GM15510 (cell line): ENCODE measurements around the gene ANO7.

Source experiments
- POLR2A ChIP-seq: IDR thresholded peaks from 3 replicates; pipeline ENCODE4 v1.6.1; 2011; ENCODE audit warnings: borderline replicate concordance; ENCODE audit not compliant: insufficient read length; ENCODE audit errors: extremely low read depth

The ANO7 gene

DNA sequence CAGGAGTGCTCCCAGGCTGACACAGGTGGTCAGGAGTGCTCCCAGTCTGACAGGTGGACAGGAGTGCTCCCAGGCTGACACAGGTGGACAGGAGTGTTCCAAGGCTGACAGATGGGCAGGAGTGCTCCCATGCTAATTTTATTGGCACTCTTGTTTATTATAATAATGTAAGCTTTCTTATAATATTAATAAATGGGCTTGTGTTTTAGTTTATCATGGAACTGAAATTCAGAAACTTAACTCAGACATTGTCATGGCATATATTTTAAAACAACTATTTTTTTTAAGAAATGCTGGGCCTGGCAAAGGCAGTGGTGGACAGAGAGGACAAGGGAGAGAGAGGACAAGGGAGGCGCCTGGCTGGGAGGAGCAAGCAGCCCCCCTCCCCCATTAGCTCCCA lies 18.7 kb downstream of the ANO7 start:
- no peak for TF ChIP-seq POLR2A

DNA sequence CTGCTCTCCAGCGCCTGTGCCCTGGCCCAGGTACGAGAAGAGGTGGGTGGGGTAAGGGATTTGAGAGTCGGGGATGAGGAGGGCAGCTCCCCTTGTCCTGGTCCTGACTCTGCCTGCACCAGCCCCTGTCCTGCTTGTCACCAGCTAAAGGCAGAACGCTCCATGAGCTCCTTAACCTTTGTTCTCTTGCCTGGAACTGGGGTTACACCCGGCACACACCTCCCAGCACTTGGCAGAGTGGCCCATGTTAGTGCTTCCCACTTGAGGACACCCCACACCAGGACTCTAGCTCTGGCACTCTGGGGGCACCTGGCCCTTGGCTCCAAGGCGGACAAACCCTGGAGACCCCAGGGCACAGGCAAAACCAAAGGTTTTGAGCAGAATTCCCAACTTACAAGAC lies 19.2 kb downstream of the ANO7 start:
- TF ChIP-seq POLR2A = no peak

DNA sequence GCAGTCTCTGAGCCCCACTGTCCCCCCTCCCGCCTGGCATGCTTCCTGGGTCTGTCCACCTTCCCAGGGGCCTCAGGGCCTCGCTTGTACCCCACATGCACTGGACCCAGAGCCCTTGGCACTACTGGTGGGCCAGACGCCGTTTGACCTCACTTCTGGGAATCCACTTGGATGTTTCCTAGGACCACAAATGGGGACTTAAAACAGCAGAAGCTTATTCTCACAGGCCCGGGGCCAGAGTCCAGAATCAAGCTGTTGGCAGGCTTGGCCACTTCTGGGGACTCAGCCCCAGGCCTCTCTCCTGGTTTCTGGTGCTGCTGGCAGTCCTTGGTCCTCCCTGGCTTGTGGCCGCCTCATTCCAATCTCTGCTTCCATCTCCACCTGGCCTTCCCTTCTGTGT lies 19.6 kb downstream of the ANO7 start:
- TF ChIP-seq POLR2A = no peak

DNA sequence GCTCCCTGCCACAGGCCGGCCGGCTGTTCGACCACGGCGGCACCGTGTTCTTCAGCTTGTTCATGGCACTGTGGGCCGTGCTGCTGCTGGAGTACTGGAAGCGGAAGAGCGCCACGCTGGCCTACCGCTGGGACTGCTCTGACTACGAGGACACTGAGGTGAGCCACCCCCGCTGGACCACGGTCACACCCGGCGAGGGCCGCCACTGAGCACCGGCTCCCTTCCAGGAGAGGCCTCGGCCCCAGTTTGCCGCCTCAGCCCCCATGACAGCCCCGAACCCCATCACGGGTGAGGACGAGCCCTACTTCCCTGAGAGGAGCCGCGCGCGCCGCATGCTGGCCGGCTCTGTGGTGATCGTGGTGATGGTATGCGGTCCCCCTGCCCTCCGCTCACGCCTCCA lies 20.8 kb downstream of the ANO7 start:
- TF ChIP-seq POLR2A = no peak

DNA sequence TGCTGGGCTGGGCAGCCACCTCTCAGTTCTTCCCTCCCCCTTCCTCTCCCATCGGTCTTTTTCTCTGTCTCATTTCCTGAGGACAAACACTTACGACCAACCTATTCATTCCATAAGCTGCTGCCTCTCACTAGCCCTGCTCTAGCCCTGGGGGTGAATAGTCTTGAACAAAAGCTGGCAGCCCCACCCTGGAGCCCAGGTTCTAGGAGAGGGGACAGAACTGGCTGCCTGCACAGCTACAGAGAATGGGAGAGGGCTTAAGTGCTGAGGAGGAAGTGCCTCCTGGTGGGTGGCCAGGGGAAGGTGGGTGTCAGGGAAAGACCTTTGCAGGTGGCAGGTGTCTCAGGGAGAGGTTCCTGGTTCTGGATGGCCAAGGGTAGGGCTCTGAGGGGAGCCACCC lies 22.8 kb downstream of the ANO7 start:
- TF ChIP-seq POLR2A = no peak

DNA sequence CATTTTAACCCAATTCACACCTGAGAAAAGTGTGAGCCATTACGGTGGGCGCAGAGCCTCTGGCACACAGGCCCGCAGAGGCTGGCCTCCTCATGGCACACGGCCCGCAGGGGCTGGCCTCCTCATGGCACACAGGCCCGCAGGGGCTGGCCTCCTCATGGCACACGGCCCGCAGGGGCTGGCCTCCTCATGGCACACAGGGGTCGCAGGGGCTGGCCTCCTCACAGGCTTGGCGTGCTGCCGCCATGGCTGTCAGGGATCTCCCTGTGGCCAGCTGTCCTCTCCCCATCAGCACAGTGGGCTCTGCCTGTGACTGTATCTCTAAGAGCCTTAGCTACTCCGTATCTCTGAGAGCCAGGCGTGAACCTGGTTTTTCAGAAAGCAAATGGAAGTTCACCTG lies 24.6 kb downstream of the ANO7 start:
- no peak for TF ChIP-seq POLR2A

DNA sequence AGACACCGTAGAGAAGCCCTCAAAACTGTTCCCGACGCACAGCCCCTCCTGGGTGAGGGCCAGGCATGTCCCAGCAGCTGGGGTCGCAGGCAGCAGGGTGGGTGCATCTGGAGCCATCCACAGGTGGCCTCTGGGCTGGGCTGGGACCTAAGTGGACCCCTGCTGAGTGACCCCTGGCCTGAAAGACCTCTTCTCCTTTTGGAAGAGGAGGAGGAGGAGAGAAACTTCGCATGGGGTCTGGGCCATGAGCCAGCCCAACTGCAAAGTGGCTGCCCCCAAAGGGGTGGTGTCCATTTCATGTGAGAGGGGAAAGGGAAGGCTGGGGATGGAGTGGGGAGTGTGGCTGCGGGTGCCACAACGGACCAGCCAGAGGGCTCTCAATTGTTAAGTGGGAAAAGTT lies 25.1 kb downstream of the ANO7 start:
- no peak for TF ChIP-seq POLR2A

DNA sequence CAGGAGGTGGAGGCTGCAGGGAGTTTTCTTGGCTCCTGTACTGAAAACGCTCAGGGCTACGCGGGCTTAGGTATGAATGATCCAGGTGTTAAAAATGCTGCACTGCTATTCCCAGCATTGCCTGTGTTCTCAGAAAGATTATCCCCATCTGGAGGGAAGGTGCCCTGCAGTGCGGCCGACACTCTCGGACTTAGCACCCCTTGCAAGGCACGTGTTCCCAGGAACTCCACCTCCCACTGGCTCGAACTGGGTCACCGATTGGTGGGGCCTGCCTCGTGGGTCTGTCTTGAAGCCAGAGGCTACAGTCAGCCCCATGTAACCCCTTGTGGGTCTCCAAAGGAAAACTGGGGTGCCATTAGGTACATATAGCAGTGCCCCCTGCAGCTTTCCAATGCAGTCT lies 25.7 kb downstream of the ANO7 start:
- no peak for TF ChIP-seq POLR2A

DNA sequence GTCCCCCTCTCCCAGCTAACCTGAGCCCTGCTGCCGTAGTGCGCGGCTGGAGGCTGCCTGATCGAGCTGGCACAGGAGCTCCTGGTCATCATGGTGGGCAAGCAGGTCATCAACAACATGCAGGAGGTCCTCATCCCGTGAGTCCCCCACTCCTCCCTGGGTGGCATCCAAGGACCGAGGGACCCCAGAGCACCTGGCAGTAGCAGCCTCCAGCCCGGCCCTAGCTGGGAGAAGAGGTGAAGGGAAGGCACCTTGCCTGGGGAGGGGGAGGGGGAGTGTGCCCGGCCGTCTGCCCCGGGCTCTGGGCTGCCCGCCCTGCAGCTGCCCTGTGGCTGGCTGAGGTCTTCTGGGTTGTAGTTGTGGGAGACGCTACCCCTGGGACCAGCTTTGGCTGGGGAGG lies 26.3 kb downstream of the ANO7 start:
- TF ChIP-seq POLR2A = no peak

DNA sequence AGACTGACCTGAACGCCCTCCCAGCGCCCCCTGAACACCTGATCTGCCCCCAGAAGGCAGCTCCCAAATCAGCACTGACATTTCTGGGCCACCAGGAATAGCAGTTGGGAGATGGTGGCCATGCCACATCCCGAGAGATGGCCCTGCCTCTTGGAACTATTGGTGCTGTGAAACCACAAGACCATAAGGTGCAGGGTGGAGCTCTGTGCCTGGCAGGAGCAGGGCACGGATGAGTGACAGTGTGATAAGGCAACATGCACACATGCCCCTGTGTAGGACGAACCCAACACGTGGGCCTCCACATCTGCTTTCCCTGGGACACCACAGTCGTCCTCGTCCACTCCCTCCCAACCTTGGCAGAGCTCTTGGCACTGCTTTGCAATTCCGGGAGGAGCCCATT lies 26.9 kb downstream of the ANO7 start:
- no peak for TF ChIP-seq POLR2A

DNA sequence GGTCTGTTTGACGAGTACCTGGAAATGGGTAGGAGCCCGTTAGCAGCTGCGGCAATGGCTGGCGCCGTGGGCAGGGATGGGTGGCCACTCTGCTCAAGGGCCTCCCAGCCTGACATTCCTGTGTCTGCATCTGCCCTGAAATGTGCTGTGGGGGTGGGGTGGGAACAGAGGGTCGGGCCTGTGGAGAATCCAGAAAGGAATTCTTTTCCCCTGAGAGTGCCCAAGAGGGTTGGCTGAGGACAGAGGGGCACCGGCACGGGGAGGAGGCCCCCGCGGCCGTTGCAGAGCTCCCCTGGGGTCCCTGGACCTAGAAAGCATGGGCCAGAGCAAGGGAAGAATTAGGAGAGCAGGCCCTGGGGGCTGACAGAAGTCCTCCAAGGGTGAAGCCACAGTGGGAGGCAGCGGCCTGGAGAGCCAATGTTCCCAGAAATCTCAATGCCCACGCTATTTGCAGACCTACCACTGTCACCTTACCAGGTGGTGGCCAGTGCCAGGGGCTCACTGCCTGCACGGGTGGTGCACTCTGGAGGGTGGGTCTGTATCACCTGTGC lies 27.8 kb downstream of the ANO7 start:
- TF ChIP-seq POLR2A = no peak

DNA sequence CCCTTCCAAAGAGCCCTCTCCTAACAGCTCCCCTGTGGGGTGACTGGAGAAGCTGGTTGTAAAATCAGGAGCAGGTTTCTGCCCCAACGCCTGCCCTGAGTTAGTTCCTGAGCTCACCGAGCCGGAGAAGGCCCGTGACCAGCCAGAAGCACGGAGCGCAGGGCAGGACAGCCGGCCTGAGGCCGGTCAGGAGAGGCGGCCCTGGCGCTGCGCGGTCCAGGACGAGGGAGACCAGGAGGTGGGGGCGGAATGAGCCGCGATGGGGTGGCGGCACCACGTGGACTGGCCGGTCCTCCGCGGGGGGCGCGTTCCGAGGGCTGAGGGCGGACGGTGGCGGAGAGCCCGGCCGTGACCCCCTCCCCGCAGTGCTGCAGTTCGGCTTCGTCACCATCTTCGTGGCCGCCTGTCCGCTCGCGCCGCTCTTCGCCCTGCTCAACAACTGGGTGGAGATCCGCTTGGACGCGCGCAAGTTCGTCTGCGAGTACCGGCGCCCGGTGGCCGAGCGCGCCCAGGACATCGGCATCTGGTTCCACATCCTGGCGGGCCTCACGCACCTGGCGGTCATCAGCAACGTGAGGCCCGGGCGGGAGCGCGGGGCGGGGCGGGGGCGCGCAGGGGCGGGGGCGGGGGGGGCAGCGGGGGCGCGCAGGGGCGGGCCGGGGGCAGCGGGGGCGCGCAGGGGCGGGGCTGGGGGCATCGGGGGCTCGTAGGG lies 29.0 kb downstream of the ANO7 start:
- TF ChIP-seq POLR2A = no peak

DNA sequence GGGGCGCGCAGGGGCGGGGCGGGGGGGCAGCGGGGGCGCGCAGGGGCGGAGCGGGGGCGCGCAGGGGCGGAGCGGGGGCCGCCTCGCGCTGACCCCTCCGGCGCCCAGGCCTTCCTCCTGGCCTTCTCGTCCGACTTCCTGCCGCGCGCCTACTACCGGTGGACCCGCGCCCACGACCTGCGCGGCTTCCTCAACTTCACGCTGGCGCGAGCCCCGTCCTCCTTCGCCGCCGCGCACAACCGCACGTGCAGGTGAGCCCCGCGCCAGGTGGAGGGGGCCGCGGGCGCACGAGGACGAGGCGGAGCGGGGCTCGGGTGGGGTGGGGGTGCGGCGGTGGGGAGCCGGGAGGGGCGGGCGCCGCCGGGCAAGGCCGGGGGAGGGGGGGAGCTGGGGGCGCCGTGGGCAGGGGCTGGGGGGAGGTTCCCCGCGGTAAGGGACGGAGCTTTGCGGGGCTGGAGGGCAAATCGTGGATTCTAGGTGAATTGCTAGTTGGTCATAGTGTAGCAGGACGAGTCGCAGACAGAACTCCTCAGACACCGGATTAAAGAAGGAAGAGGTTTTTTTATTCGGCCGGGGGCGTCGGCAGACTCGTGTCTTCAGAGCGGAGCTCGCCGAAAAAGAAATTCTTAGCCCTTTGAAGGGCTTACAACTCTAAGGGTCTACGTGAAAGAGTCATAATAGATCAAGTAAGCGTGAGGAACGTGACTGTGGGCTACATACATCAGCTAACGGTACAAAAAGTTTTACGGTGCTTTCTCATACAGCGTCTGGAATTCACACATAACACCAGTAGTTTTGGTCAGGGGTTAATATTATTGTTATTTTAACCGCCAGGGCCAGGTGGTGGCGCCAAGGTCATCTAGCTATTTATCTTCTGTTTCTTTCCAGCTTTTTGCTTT lies 29.9 kb downstream of the ANO7 start:
- no peak for TF ChIP-seq POLR2A

DNA sequence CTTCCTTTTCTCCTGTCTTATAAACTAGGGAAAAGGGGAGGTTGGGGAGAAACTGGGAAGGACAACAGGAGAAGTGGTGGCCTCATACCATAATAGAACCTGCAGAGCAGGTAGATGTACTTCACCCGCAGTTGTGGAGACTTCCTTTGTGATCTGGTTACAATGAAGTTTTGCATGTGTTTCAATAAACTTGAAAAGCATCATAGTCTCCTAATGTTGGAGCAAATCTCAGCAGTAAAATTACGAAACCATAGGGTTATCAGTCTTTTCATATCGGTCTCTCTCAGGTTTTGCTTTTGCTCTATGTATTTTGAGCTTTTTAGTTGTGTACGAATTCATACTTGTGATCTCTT lies 30.5 kb downstream of the ANO7 start:
- TF ChIP-seq POLR2A = no peak

DNA sequence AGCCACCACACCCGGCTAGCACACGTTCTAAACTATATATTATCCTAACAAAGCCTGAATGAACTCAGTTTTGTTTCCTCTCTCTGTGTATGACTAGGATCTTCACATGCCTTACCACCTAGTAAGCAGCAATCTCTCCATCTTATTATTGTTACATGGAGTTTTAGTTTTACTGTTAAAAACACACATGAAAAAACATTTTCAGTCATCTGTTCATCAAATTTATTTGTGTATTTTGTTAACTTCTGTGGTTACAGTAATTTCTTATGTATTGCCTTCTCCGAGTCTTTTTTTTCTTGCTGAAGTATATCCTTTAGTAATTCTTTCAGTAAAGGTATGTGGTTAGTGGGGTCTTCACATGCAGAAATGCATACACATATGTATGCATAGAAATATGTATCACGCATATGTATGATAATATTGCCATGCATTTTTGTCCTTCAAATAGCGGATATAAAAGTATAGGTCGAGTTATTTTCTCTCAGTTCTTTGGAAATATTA lies 31.4 kb downstream of the ANO7 start:
- no peak for TF ChIP-seq POLR2A
